Effector memory CD4-positive, alpha-beta T cell (primary cell): ENCODE results near the gene ABHD1.
A peak's percentile ranks its signal among the peaks of the same experiment; 100 is the strongest.

Experiments
- DNase-seq, 3 donors: peaks; one replicate each; pipeline ENCODE4 v3.0.0-alpha.2; 2020
- H3K27ac ChIP-seq: 2 replicates; pipeline ENCODE4 v1.7.0; 2013; ENCODE audit warnings: mild to moderate bottlenecking, low read length, moderate library complexity; ENCODE audit not compliant: insufficient read depth, poor library complexity, severe bottlenecking
- H3K27me3 ChIP-seq: replicated peaks from 2 replicates; pipeline ENCODE4 v1.7.0; 2013; ENCODE audit warnings: mild to moderate bottlenecking, low read length; ENCODE audit not compliant: insufficient read depth, control insufficient read depth, poor library complexity, severe bottlenecking
- H3K36me3 ChIP-seq: 2 replicates; pipeline ENCODE4 v1.7.0; 2013; ENCODE audit warnings: mild to moderate bottlenecking, low read length, moderate library complexity; ENCODE audit not compliant: control insufficient read depth, insufficient read depth
- H3K4me1 ChIP-seq: 2 replicates; pipeline ENCODE4 v1.7.0; 2013; ENCODE audit warnings: low read length, mild to moderate bottlenecking; ENCODE audit not compliant: control insufficient read depth, insufficient read depth, poor library complexity, severe bottlenecking
- H3K4me3 ChIP-seq: 2 replicates; pipeline ENCODE4 v1.7.0; 2013; ENCODE audit warnings: low read length, low read depth, mild to moderate bottlenecking; ENCODE audit not compliant: insufficient read depth, poor library complexity, severe bottlenecking
- H3K9me3 ChIP-seq: 2 replicates; pipeline ENCODE4 v1.7.0; 2013; ENCODE audit warnings: mild to moderate bottlenecking, low read length, moderate library complexity; ENCODE audit not compliant: control insufficient read depth

Gene ABHD1

DNA sequence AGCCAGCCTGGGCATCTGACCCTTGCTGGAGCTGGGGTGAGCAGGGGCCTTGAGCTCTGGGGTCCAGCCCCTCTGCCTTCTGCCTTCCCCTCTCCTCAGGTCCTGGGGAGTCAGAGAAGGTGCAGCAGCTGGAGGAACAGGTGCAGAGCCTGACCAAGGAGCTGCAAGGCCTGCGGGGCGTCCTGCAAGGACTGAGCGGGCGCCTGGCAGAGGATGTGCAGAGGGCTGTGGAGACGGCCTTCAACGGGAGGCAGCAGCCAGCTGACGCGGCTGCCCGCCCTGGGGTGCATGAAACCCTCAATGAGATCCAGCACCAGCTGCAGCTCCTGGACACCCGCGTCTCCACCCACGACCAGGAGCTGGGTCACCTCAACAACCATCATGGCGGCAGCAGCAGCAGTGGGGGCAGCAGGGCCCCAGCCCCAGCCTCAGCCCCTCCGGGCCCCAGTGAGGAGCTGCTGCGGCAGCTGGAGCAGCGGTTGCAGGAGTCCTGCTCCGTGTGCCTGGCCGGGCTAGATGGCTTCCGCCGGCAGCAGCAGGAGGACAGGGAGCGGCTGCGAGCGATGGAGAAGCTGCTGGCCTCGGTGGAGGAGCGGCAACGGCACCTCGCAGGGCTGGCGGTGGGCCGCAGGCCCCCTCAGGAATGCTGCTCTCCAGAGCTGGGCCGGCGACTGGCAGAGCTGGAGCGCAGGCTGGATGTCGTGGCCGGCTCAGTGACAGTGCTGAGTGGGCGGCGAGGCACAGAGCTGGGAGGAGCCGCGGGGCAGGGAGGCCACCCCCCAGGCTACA is 41.4 kb upstream of the ABHD1 start:
- Histone ChIP-seq H3K9me3 (no peaks in the 10 kb centered on the region), H3K4me1 (peaks cover 30% of the 10 kb centered on the region), H3K4me3 (peak overlapping the region; percentile 19), H3K36me3 (no peaks in the 10 kb centered on the region), H3K27me3 (no peaks in the 10 kb centered on the region), H3K27ac (peak overlapping the region; percentile 63)
- no peak for DNase-seq

- Histone ChIP-seq H3K27ac (no peak overlapping the region), H3K4me1 (peaks cover 33% of the 10 kb centered on the region)
- DNase-seq: no peak
These were observed 40.7 kb upstream of the ABHD1 start for GRCh38 chr2:27082773-27083409.

DNA sequence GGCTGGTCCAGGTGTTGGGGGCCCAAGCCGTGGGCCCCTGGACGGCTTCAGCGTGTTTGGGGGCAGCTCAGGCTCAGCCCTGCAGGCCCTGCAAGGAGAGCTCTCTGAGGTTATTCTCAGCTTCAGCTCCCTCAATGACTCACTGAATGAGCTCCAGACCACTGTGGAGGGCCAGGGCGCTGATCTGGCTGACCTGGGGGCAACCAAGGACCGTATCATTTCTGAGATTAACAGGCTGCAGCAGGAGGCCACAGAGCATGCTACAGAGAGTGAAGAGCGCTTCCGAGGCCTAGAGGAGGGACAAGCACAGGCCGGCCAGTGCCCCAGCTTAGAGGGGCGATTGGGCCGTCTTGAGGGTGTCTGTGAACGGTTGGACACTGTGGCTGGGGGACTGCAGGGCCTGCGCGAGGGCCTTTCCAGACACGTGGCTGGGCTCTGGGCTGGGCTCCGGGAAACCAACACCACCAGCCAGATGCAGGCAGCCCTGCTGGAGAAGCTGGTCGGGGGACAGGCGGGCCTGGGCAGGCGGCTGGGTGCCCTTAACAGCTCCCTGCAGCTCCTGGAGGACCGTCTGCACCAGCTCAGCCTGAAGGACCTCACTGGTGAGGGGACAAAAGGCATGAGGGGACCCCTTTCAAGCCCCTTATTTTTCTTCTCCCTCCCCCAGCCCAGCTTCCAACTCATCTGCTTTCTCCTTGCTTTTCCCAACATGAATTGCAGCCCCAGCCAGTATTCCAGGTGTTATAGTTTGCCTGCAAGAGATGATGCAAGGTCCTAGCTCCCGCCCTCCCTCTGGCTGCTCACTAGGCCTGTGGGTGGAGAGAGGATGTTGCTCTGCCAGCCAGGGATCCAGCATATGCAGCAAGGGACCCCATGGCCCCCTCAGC is 40.0 kb upstream of the ABHD1 start:
- Histone ChIP-seq H3K4me1 (peaks cover 33% of the 10 kb centered on the region), H3K27ac (no peak overlapping the region), H3K27me3 (no peaks in the 10 kb centered on the region), H3K36me3 (no peaks in the 10 kb centered on the region), H3K4me3 (no peak overlapping the region), H3K9me3 (no peaks in the 10 kb centered on the region)
- DNase-seq: no peak

More at GRCh38 chr2:27082773-27083409, 40.7 kb upstream of the ABHD1 start:
- no peaks in the 10 kb centered on the region for H3K9me3 ChIP-seq
- H3K36me3 ChIP-seq: no peaks in the 10 kb centered on the region
- no peaks in the 10 kb centered on the region for H3K27me3 ChIP-seq
- H3K4me3 ChIP-seq: no peak overlapping the region

- no peaks in the 10 kb centered on the region for H3K36me3 ChIP-seq
- peaks cover 33% of the 10 kb centered on the region for H3K4me1 ChIP-seq
- H3K27ac ChIP-seq: no peak overlapping the region
- H3K27me3 ChIP-seq: no peaks in the 10 kb centered on the region
- H3K9me3 ChIP-seq: no peaks in the 10 kb centered on the region
- H3K4me3 ChIP-seq: no peak overlapping the region
- no peak for DNase-seq
These were observed 39.1 kb upstream of the ABHD1 start for GRCh38 chr2:27084297-27085061.

DNA sequence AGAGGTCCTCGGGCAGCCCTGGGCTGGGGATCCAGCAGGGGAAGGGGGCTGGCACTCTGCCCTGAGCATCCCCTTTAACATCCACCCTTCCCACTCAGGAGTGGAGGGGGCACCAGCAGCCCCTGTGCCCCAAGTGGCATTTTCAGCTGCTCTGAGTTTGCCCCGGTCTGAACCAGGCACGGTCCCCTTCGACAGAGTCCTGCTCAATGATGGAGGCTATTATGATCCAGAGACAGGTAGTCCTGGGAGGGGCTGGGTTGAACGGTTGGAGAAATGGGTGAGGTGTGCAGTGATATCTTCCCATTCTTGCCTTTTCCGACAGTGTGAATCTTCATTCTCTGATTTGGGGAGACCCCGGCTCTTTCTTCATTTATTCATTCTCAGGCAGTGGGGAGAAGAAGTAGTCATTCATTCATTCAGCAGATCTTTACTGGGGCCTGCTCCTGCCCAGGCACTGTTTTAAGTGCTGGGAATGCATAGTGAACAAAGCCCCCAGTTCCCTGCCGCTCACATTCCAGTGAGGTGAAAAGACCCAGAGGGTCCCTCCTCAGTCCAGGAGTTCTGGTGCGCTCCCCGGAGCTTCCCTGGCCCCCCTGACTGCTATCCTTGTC is 38.4 kb upstream of the ABHD1 start:
- H3K4me3 ChIP-seq: peak overlapping the region; percentile 71
- peaks cover 33% of the 10 kb centered on the region for H3K4me1 ChIP-seq
- no peak for DNase-seq
- no peaks in the 10 kb centered on the region for H3K9me3 ChIP-seq
- H3K27ac ChIP-seq: peak overlapping the region; percentile 85
- H3K27me3 ChIP-seq: no peaks in the 10 kb centered on the region
- H3K36me3 ChIP-seq: no peaks in the 10 kb centered on the region

DNA sequence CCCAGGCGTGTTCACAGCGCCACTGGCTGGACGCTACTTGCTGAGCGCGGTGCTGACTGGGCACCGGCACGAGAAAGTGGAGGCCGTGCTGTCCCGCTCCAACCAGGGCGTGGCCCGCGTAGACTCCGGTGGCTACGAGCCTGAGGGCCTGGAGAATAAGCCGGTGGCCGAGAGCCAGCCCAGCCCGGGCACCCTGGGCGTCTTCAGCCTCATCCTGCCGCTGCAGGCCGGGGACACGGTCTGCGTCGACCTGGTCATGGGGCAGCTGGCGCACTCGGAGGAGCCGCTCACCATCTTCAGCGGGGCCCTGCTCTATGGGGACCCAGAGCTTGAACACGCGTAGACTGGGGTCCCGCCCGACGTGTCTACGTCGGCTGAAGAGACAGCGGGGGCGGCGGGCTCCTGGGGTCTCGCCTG is 37.9 kb upstream of the ABHD1 start:
- Histone ChIP-seq H3K27ac (peak overlapping the region; percentile 85), H3K9me3 (no peaks in the 10 kb centered on the region), H3K36me3 (no peaks in the 10 kb centered on the region), H3K4me3 (peak overlapping the region; percentile 71), H3K4me1 (peaks cover 32% of the 10 kb centered on the region), H3K27me3 (no peaks in the 10 kb centered on the region)
- DNase-seq: peak in 1 of 3 donors; percentile 4

DNA sequence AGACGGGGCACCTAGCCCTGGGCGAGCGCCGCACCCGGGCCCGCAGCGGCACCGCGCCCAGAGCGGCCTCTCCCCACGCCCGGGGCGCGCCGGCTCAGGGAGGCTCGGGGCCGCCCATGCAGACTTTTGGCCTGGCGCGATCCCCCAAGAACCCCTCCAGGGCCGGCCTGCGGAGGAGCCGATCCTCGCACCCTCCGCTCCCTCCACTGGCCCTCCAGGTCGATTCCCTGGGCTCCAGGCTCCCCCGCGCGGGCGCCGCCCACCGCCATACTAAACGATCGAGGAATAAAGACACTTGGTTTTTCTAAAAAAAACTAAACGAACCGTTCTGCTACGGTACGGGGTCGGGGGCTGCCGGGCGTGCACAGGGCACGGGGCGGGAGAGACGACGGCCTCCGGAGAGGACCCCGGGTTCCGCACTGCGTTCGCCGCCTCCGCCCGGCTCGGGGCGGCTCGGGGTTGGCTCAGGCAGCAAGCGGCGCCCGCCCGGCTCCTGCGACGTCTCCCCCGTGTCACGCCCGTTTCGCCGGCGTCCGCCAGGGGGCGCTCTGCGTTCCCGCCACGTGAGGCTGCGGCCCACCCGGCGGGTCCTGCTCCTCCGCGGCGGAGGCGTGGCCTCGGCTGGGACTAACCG is 37.4 kb upstream of the ABHD1 start:
- Histone ChIP-seq H3K36me3 (no peaks in the 10 kb centered on the region), H3K4me3 (peak overlapping the region; percentile 71), H3K27me3 (no peaks in the 10 kb centered on the region), H3K27ac (peak overlapping the region; percentile 85), H3K4me1 (peaks cover 28% of the 10 kb centered on the region), H3K9me3 (no peaks in the 10 kb centered on the region)
- DNase-seq: peak; percentile 94 to 97 (median 95)

DNA sequence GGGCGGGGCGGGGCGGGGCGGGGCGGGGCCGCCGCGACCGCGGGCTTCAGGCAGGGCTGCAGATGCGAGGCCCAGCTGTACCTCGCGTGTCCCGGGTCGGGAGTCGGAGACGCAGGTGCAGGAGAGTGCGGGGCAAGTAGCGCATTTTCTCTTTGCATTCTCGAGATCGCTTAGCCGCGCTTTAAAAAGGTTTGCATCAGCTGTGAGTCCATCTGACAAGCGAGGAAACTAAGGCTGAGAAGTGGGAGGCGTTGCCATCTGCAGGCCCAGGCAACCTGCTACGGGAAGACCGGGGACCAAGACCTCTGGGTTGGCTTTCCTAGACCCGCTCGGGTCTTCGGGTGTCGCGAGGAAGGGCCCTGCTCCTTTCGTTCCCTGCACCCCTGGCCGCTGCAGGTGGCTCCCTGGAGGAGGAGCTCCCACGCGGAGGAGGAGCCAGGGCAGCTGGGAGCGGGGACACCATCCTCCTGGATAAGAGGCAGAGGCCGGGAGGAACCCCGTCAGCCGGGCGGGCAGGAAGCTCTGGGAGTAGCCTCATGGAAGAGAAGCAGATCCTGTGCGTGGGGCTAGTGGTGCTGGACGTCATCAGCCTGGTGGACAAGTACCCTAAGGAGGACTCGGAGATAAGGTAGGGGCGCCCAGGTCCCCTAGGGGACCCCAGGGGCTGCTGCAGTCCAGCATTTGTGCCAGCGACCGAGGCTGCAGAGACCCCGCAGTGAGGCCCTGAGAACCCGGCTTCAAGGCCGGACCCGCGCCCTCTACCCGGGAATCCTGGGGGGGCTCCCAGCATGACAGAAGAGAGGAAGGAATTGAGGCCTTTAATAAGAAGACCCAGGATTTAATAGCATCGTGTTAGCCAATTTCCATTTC is 36.7 kb upstream of the ABHD1 start, which contains the start of gene KHK:
KHK (plus strand) TSS at position 49 of the 870 bp plus-strand sequence; CDS start at position 537, 488 bp downstream.
- peaks cover 22% of the 10 kb centered on the region for H3K4me1 ChIP-seq

More for the DNA sequence above, 36.7 kb upstream of the ABHD1 start, which contains the start of gene KHK:
- Histone ChIP-seq H3K36me3 (no peaks in the 10 kb centered on the region), H3K9me3 (no peaks in the 10 kb centered on the region), H3K27me3 (no peaks in the 10 kb centered on the region), H3K4me3 (peak within 1 kb of the TSS; percentile 71), H3K27ac (peak within 1 kb of the TSS; percentile 85)
- DNase-seq: no peak
